ENCODE data around the gene SCGB3A1.

Gene SCGB3A1, protein sequence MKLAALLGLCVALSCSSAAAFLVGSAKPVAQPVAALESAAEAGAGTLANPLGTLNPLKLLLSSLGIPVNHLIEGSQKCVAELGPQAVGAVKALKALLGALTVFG

DNA sequence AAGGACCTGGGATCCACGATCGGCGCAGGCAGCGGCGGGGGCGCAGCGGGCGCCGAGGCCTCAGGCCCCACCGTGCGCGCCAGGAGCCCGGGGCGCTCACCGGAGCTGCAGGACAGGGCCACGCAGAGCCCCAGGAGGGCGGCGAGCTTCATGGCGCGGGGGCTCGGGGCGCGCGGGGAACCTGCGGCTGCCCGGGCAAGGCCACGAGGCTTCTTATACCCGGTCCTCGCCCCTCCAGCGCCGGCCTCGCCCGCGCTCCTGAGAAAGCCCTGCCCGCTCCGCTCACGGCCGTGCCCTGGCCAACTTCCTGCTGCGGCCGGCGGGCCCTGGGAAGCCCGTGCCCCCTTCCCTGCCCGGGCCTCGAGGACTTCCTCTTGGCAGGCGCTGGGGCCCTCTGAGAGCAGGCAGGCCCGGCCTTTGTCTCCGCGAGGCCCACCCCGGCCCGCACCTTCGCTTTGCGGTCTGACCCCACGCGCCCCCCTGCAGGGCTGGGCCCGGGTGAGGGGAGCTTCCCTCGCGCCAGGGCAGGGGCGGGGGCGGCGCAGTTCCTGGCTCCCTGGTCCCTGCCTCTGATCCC lies at the start of gene SCGB3A1:
TSS of gene SCGB3A1 (minus strand) at position 189 of the 577 bp plus-strand sequence. CDS start at position 152, 37 bp downstream.
- DNase-seq (ENCODE audit: low read depth) = no peak

DNA sequence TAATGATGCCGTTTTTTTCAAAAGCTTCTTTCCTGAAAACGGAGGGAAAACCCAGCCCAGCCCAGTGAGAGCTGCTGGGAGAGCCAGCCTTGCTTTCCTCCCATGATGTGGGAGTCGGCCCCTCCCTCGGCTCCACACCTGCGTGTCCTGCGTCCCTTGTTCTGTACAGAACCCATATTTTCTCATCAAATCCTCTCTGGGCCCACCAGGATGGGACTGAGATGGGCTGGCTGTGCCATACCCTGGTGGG lies 49.2 kb upstream of the SCGB3A1 start:
- DNase-seq (ENCODE audit: low read depth) = no peak

DNA sequence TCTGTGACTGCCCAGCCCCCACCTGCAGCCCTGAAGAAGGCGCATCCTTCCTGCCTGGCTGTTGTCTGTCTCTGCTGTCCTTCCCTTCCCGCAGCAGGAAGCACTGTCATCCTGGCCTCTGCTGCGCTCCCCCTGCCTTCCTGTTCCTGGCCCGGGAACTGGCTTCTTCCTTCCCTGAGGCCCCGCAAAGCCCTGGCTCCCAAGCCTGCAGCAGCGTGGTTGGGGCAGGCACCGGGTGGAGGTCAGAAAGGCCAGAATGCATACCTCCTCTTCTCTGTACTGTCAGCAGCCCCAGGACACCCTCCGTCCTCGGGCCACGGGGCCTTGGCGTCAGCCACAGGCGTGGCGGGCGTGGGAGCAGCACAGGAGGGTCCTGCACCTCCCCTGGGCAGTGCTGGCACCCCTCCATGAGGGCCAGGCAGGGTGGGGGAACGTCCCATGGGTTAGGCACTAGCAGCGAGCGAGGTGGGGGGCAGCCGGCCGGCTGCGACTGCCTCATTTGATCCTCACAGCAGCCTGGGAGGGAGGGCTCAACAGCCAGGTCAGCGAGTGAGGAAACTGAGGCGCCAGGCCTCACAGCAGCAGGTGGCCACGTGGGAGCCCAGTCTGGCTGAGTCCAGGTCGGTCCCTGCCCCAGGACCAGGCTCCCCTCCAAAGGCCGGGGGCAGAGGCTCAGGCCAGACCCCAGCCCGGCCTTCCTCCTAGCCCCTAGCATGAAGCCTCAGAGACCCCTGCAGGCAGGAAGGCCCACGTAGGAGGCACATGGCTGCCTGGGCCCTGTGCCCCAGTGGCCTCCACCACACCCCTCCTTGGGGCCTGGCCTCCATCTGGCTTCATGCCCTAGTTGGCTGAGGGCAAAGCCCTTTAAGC lies 48.7 kb upstream of the SCGB3A1 start:
- DNase-seq (ENCODE audit: low read depth) = no peak

DNA sequence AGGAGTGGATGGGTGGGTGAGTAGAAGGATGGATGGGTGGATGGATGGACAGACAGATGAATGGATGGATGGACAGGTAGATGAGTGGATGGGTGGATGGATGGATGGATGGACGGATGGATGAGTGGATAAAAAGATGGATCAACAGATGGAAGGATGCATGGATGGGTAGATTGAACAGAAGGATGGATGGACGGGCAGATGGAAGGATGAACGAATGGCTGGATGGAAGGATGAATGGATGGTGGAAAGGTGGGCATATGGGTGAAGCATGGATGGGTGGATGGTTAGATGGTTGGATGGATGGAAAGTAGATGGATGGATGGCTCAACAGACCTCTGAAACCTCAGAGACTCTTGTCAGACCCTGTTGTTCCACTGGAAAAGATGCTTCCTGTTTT lies 48.0 kb upstream of the SCGB3A1 start:
- DNase-seq (ENCODE audit: low read depth) = no peak

DNA sequence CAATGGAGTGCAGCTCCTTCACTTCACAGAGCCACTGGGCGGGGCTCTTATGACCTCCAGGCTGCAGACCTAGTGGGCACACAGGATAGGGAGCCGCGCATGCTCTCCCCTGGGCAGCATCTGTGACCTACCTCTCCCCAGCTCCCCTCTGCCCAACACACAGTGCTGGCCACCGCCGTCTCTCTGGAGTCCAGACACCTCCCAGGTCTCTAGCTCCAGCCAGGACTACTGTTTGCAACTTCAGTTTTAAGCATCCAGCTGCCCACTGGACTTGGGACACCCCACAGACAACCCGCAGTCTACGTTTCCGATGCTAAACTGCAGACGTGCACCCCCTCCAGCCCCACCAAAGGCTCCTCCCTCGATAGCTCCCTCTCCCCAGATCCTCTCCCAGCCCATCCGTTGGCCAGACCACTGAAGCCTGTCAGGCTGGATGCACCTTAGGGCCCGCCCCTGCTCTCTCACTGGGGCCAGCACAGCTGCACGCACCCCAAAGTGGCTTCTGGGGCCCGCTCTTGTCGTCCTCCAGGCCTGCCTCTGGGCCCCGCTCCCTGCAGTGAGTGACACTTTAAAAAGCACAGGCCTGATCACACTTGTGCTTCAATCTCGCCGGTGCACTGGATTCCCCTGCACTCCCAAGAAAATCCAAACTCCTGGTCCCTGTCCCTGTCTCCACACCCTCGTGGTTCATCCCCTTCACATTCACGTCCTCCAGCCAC lies 46.8 kb upstream of the SCGB3A1 start:
- no peak for DNase-seq (ENCODE audit: low read depth)

- DNase-seq (ENCODE audit: low read depth) = peak; percentile 28
Observed at GRCh38 chr5:180636403-180637075, 45.2 kb upstream of the SCGB3A1 start.

- no peak for DNase-seq (ENCODE audit: low read depth)
Observed at GRCh38 chr5:180636016-180636402, 44.7 kb upstream of the SCGB3A1 start.

DNA sequence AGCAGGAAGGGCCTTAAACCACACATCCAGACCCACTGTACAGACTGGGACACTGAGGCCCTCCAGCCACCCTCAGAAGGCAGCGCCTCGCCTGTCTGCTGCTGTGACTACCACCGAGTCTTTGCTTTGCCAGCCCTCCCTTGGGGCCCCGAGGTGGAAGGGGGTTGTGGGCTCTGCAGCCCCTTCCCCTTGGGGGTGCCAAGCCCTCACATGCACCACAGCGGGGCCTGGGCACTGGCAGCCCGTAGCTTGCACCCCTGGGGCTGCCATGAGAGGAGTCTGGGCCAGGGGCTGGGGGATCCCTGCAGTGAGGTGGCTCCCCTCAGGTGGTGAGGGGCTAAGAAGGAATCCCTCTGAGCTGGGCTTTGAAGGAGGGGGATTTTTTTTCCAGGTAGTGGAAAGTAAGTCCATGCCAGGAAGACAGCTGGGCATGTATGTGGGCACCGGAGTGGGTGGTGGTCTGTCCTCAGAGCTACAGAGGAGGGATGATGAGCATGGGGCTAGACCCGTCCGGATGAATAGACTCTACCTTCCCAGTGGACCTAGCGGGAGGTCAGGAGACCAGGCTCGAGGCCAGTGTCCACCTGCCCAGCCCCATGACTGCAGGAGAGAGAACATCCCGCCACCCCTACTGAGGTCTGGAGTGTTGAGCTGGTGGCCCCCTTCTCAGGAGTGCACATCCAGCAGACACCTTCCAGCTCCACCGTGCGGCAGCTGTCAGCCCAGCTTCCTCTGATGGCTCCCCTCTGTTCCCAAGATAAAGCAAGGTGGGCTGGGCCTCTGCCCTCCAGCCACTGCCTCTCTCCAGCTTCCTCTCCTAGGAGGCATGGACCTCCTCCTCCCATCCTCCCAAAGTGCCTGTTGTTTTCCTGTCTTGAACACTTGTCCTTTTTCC lies 42.2 kb upstream of the SCGB3A1 start:
- no peak for DNase-seq (ENCODE audit: low read depth)

DNA sequence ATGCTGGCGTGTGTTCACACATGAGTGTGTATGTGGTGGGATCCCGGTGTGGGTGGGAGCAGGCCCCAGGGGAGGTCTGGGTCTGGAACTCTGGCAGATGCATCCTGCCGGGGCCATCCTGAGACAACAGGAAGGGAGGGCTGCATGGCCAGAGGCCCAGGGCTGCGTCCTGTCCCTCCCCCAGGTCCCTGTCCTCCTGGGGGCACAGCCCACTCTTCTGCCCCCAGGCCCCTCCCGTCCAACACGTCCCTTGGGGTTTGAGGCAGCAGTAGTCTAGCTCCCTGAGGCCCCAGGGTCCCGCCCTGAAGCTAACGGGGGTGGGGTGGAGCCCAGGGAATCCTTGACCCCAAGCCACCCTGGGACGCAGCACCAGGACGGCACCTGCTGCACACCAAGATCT lies 41.5 kb upstream of the SCGB3A1 start:
- DNase-seq (ENCODE audit: low read depth) = no peak

DNA sequence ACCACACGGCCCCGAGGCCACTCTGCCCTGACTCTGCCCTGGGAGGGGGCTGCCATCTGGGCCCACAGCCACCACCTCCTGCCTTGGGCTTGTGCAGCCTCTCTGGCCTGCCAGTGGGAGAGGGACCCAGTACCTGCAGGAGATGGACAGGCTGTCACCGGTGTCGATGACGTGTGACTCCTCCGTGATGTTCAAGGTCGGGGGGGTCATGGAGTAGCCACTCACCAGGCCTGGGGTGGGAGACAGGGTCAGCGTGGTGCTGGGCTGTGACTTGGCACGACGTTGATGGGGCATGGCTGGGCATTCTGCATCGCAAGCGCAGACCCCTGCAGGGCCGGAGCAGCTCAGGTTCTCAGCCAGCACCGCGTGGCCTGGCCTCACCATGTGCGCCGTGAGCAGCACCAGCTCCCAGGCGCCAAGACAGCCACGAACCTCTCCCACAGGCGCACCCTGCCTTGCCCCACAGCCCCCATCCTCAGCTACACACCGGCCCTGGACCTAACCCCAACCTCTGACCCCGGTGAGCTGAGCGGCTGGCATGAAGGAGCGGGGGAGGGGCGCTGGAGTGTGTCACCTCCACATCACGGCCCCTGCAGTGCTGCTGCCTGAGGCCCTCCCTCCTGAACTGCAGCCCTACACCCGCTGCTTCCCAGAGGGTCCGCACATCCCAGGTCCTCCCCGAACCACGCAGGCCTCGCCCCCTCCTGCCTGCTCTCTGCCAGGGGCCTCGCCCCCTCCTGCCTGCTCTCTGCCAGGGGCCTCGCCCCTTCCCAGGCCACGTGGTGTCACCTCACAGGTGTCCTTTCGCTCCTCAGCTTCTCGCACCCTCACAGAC lies 40.5 kb upstream of the SCGB3A1 start:
- no peak for DNase-seq (ENCODE audit: low read depth)

GRCh38 chr5:180630426-180630825 lies 39.1 kb upstream of the SCGB3A1 start:
- DNase-seq (ENCODE audit: low read depth) = no peak

GRCh38 chr5:180629831-180630382 lies 38.6 kb upstream of the SCGB3A1 start:
- no peak for DNase-seq (ENCODE audit: low read depth)

DNA sequence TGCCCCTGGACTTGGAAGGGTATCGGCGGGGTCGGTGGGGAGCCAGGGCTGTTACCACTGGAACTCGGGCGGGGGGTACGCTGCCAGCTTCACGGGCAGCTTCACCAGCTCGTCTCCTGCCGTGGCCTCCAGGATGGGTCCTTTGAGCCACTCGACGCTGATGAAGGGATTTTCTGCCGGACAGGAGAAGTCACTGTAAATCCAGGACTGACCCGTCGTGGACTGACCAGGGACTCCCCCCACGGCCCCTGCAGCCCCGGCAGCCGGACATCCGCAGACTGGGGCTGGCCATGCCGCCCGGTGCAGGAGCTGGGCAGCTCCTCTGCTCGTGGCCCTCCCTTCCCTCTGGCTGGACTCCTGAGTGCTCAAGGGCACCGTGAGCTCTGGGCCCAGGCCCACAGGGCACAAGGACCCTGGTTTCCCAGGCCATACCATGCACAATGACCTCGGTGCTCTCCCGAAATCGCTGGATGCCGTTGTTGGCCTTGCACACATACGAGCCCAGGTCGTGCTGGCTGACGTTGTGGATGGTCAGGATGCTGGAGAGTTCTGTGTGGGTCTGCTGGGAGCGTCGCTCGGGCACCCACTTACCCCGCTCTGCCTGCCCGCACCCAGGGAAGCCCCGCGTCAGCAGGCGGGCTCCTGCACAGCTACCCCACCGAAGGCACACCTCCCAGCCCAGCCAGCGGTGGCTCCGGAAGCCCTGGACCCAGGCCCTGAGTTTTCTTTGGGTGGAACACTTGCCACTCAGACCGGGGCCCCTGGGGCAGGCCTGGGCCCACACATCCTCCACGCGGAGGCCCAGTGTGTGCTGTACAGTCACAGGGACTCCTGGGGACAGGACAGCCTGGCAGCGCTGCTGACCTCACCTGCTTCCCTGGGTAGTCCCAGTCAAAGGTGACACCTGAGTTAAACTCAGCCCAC lies 37.8 kb upstream of the SCGB3A1 start:
- DNase-seq (ENCODE audit: low read depth) = no peak

DNA sequence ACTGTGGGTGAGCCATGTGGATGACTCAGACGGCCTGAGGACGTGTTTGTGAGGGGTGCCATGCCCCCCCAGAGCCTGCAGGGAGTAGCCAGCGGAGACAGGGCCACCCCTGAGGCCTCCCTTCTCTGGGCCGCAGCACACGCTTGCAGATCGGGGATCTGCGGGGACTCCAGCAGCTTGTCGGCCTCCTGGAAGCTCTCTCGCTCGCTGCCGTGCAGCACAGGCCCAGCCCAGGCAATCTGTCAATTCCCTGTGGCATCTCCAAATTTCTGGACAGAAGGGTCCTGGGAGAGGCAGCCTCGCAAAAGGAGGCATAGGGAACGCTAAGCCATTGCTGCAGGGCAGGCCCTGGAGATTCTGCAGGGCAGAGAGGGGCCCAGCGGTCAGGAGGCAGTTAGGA lies 36.9 kb upstream of the SCGB3A1 start:
- DNase-seq (ENCODE audit: low read depth) = no peak

- DNase-seq (ENCODE audit: low read depth) = no peak
Observed at GRCh38 chr5:180627386-180628120, 36.3 kb upstream of the SCGB3A1 start.

GRCh38 chr5:180626661-180627385 lies 35.5 kb upstream of the SCGB3A1 start:
- no peak for DNase-seq (ENCODE audit: low read depth)

GRCh38 chr5:180625791-180626660 lies 34.7 kb upstream of the SCGB3A1 start:
- DNase-seq (ENCODE audit: low read depth) = no peak

All from iris pigment epithelial cell (primary cell).